CD1c-positive myeloid dendritic cell (primary cell): ENCODE results near the gene RBP5.

Experiments
- DNase-seq: peaks from one replicate; pipeline ENCODE4 v3.0.0-alpha.2; 2016; ENCODE audit errors: extremely low spot score

The RBP5 gene

DNA sequence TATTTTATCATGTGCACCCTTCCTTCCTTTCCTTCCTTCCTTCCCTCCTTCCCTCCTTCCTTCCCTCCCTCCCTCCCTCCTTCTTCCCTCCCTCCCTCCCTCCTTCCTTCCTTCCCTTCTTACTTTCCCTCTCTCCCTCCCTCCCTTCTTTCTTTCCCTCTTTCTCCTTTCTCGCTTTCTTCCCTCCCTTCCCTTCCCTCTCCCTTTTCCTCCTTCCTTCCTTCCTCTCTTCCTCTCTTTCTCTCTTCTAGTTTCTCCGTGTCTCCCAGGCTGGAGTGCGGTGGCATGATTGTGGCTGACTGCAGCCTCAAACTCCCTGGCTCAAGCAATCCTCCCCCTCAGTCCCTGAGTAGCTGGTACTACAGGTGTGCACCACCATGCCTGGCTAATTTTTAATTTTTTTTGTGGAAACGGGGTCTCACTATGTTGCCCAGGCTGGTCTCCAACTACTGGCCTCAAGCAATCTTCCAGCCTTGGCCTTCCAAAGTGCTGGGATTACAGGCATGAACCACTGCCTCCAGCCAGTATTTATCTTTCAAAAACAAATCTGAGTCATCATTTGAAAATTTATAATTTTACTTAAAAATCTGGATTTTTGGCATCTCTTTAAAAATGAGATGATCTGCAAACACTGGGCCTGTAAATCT, 27.5 kb downstream of the RBP5 start:
- DNase-seq: no peak

GRCh38 chr12:7100239-7100638, 28.4 kb downstream of the RBP5 start:
- DNase-seq: no peak

- peak; percentile 40 for DNase-seq
These were observed 29.2 kb downstream of the RBP5 start for GRCh38 chr12:7099290-7099996.

GRCh38 chr12:7096979-7097378, 31.7 kb downstream of the RBP5 start:
- DNase-seq: no peak

- no peak for DNase-seq
These were observed 32.4 kb downstream of the RBP5 start for GRCh38 chr12:7096006-7096932.

DNA sequence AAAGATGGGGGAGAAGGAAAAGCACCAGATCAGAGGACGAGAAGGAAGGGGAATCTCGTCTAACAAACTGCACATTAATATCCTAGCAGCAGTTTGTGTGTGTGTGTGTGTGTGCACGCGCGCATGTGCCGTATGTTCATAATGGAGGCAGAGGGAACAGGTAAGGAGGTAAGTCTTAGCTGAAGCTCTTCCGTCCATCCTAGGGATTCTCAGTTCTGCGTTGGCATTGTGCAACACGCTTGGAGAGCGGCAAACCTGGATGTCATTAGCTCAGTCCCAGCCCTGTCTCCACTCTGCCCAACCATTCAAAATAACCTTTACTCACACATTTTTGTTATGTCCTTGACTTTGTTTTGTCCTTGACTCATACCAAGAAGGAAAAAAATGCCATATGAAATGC, 34.8 kb downstream of the RBP5 start:
- DNase-seq: no peak

GRCh38 chr12:7093486-7093885, 35.2 kb downstream of the RBP5 start:
- no peak for DNase-seq

DNA sequence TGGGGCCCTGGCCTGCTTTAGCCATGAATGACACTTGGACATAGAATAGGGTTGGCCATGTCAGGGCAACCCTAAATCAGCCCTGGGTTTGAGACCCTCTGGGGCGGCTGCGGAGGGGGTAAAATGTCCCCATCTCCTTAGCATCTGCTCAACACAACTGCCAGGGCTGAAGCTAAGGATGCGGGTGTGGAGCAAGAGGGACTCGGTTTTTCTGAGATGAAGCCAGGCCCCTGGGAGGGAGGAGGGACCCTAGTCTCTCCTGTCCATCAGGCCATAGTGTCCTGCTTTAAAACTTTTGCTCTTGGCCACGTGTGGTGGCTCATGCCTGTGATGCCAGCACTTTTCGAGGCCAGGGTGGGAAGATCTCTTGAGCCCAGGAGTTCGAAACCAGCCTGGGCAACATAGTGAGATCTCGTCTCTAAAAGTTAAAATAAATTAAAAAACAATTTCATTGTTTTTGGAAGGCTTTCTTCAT, 35.7 kb downstream of the RBP5 start:
- no peak for DNase-seq

DNA sequence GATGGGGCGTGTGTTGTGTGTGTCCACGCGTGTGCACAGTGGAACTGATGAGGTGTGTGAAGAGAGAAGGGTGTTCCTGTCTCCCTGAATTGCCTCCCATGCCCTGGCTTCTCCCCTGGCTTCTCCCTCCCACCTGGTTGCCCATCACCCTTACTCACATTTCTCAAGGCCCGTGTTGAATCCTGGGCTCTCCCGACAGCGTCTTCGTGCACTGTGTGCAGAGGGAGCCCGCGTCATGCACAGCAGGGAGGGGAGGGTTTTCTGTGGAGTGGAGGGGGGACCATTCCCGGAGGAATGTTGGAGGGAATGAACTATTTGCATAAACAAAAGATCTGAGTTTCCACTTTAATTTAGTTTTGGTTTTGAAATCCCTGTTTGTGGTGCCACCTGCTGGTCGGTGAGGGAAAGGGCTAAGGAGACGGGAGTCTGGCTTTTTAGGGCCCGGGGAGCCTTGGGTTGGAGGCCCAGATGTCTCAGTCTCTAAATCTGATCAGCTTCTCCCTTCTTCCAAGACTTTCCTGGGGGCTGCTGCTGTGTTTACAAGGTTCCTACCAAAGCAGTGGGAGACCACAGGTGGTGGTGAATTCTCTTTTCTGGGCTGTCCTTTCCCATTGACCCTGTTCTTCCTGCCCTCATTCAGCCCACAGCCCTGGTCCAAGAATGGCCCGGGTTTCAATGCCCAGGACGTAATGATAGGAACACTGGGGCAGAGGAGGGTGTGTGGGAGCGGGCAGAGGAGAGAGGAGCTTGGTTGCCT, 36.3 kb downstream of the RBP5 start, which contains the start of gene C1R:
TSS of gene C1R (minus strand) at position 217 of the 757 bp plus-strand sequence. CDS start at position 160, 57 bp downstream.
- peak; percentile 67 for DNase-seq

DNA sequence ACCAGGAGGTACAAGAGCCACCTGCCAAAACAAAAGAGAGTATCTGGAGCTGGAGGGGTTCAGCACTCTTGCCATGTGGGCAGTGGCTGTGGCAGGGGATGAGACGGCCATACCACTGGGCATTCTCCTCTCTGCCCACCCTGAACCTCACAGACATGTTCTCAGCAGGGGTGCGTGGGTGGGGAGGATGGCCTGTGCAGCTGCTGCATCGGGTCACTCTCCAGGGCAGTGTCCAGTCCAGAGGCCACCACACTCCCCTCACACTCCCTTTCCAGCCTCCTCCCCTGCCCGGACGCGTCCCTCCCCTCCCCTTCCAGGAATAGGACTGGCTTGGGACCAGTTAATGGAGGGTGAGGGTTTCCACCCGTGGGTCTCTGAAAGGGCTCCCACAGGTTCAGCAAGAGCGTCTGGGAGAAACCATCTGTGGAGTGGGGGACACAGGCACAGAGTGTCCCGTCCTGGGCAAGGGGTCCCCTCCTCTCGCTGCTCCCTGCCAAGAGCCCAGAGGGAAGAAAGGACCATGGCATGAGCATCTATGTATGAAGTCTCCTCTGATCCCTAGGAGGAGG, 36.9 kb downstream of the RBP5 start:
- no peak for DNase-seq

GRCh38 chr12:7091171-7091570, 37.5 kb downstream of the RBP5 start:
- no peak for DNase-seq

- no peak for DNase-seq
These were observed 38.3 kb downstream of the RBP5 start for GRCh38 chr12:7090222-7090998.

- DNase-seq: no peak
These were observed 39.4 kb downstream of the RBP5 start for GRCh38 chr12:7089196-7089871.

DNA sequence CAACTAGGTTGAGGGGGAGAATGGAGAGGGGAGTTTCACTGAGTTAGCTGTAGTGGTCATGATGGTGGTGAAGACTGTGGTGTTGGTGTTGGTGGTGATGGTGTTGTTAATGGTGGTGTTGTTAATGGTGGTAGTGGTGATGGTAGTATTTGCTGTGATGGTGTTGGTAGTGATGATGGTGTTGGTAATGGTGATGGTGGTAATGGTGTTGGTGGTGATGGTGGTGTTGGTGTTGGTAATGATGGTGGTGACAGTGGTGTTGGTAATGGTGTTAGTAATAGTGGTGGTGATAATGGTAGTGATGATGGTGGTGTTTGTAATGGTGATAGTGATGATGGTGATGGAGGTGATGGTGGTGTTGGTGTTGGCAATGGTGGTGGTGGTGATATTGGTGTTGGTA, 45.6 kb downstream of the RBP5 start:
- DNase-seq: no peak

DNA sequence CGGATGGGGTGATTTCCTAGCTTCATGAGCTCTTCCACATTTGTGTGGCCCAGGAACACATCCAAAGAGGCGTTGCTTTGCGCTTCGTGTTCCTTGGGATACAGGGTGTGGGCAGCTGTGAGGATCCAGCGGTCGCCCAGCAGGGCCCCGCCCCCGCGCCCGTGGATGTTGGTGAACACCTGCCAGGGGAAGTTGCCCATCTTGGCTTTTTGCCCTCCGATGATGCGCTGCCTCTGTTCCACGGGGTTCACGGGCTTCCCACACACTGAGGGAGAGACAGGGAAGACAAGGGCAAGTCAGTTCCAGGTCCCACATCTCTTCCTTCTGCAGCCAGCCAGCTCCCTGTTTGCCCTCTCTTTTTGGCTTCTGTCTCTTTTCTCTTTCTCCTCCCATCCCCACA, 47.7 kb downstream of the RBP5 start:
- DNase-seq: no peak

- no peak for DNase-seq
These were observed 48.9 kb downstream of the RBP5 start for GRCh38 chr12:7079826-7080125.

- no peak for DNase-seq
These were observed 50.5 kb downstream of the RBP5 start for GRCh38 chr12:7078163-7078562.

- DNase-seq: no peak
These were observed 52.2 kb downstream of the RBP5 start for GRCh38 chr12:7076493-7076892.

GRCh38 chr12:7075939-7076338, 52.8 kb downstream of the RBP5 start:
- DNase-seq: no peak

GRCh38 chr12:7075518-7075917, 53.2 kb downstream of the RBP5 start:
- no peak for DNase-seq
